Gastrocnemius medialis (tissue), 4 donors: Measurements from ENCODE around the gene ENPP3. TPM values are rescaled to one million over a fixed set of nuclear protein-coding genes. Genes with fewer than 3 reads are reported as not detected.

Source experiments
- ATAC-seq, 2 donors: fragments of 150-250 bp; one replicate each; pipeline ENCODE4 v1.9.1; 2016
- DNase-seq, 2 donors: peaks; one replicate each; pipeline ENCODE4 v3.0.0-alpha.2; 2019
- H3K27ac ChIP-seq, 4 donors: fragments of 200-600 bp; sonication (generic); 1 replicate in 1 of 4; 2 replicates in 3 of 4; pipeline ENCODE4 v1.5.1; 2016 to 2018; ENCODE audit warnings: mild to moderate bottlenecking in 2 of 4, moderate library complexity in 1 of 4
- H3K27me3 ChIP-seq, 3 donors: fragments of 200-600 bp; sonication (generic) in 2 of 3; 1 replicate in 1 of 3; 2 replicates in 2 of 3; pipeline versions ENCODE4 v1.5.1 to v1.6.0; 2016 to 2019; ENCODE audit warnings: mild to moderate bottlenecking in 1 of 3, moderate library complexity in 1 of 3
- H3K36me3 ChIP-seq, 2 donors: fragments of 200-600 bp; sonication (generic) in 1 of 2; one replicate each; pipeline ENCODE4 v1.5.1; 2017 to 2018
- H3K4me1 ChIP-seq, 2 donors: fragments of 200-600 bp; sonication (generic) in 1 of 2; one replicate each; pipeline ENCODE4 v1.5.1; 2016 to 2017; ENCODE audit warnings: mild to moderate bottlenecking in 2 of 2
- H3K4me3 ChIP-seq, 4 donors: fragments of 200-600 bp; sonication (generic) in 3 of 4; 1 replicate in 1 of 4; 2 replicates in 3 of 4; pipeline ENCODE4 v1.5.1; 2016 to 2019; ENCODE audit warnings: mild to moderate bottlenecking in 2 of 4
- H3K9me3 ChIP-seq, 3 donors: fragments of 200-600 bp; sonication (generic) in 2 of 3; 1 replicate in 1 of 3; 2 replicates in 2 of 3; pipeline ENCODE4 v1.5.1; 2016 to 2019
- CTCF ChIP-seq, 5 experiments: fragments of 450-650 bp in 3 of 5; fragments of 200-600 bp in 2 of 5; sonication (generic) in 2 of 5; IDR thresholded peaks in 4 of 5; conservative IDR thresholded peaks in 1 of 5; 1 replicate in 4 of 5; 2 replicates in 1 of 5; pipeline ENCODE4 v1.5.1; 2016 to 2019; ENCODE audit warnings: antibody characterized with exemption in 5 of 5, mild to moderate bottlenecking in 3 of 5, moderate library complexity in 3 of 5
- POLR2A ChIP-seq, 2 donors: fragments of 450-650 bp; IDR thresholded peaks; one replicate each; pipeline ENCODE4 v1.6.1; 2017; ENCODE audit warnings: antibody characterized with exemption in 2 of 2, mild to moderate bottlenecking in 2 of 2, moderate library complexity in 2 of 2
- in situ Hi-C, 4 donors: fragments of 200-750 bp; cut with MboI; loops; one replicate each; pipeline versions ENCODE4 v1.15.0 to v1.8.0; 2017; ENCODE audit warnings: low sequenced_read_pairs in 4 of 4
- intact Hi-C: fragments of 100-400 bp; cut with DNase I; formaldehyde crosslinking; loops from one replicate; pipeline ENCODE4 v1.15.1; 2023; ENCODE audit warnings: low total_unique reads
- total RNA-seq, 4 donors: library from RNA; depleted of rRNA; stranded (reverse); fragments of >200 nt; gene quantifications; one replicate each; pipeline versions ENCODE4 v1.1.0 to v1.2.3, GENCODE V29; 2016

Gene ENPP3
- total RNA-seq, 4 donors from 2014 or later, result 0.07 TPM; not detected in 3

DNA sequence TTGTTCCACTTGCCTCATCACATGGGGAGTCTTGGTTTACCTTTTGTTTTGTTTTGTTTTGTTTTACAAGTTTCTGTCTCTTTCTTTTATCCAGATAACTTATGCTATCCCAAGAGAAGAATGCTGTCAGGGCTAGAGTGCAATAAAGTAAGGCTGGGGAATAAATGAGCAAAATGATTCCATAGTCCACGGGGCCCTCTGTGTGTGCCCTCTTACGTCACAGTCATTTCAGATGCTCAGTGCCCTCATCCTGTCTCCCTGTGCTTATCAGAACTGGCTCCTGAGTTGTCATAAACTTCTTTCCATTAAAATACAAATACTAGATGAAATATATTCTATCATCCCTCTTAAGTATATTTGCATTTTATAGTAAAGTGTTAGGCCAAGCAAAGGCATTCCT is 139.9 kb downstream of the ENPP3 start:
- Histone ChIP-seq H3K4me1 (peaks cover 4 to 7% of the 10 kb centered on the region in 2 donors), H3K27me3 (no peaks in the 10 kb centered on the region), H3K36me3 (no peaks in the 10 kb centered on the region), H3K9me3 (no peaks in the 10 kb centered on the region), H3K27ac (no peak overlapping the region), H3K4me3 (no peak overlapping the region)
- no peak for TF ChIP-seq POLR2A (IDR thresholded peaks at IDR 0.05)
- TF ChIP-seq CTCF (IDR thresholded peaks at IDR 0.05 in 4 of 5, conservative IDR thresholded peaks at IDR 0.05 in 1 of 5), result no peak
- ATAC-seq, result no peak
- DNase-seq, result no peak
- in situ Hi-C loops (no loop called here), intact Hi-C loops (no loop called here)

DNA sequence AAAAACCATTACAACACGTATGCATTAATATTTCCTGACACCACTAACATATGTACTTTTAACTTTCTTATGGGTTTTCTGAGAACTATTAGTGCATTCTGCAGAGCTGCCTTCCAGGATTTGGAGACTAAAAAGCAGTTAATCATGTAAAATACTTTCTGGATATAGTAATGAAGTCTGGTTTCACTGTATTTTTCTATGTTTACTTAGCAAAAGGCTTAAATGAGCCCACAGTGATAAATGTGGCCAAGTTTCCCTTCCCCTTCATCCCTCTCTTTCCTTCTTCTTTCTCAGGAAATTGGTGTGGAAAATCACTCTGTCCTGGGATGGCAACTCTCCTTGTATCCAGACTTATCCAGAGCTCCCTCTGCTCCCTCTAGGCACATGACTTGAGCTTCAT is 141.1 kb downstream of the ENPP3 start:
- in situ Hi-C loops, result no loop called here
- Histone ChIP-seq H3K36me3 (no peaks in the 10 kb centered on the region), H3K4me1 (peaks cover 0 to 4% of the 10 kb centered on the region in 2 donors), H3K27me3 (no peaks in the 10 kb centered on the region), H3K27ac (no peak overlapping the region), H3K4me3 (no peak overlapping the region), H3K9me3 (no peaks in the 10 kb centered on the region)
- DNase-seq (no peak), ATAC-seq (no peak)
- TF ChIP-seq POLR2A (IDR thresholded peaks at IDR 0.05) (no peak), CTCF (IDR thresholded peaks at IDR 0.05 in 4 of 5, conservative IDR thresholded peaks at IDR 0.05 in 1 of 5) (no peak)
- intact Hi-C loops, result no loop called here

DNA sequence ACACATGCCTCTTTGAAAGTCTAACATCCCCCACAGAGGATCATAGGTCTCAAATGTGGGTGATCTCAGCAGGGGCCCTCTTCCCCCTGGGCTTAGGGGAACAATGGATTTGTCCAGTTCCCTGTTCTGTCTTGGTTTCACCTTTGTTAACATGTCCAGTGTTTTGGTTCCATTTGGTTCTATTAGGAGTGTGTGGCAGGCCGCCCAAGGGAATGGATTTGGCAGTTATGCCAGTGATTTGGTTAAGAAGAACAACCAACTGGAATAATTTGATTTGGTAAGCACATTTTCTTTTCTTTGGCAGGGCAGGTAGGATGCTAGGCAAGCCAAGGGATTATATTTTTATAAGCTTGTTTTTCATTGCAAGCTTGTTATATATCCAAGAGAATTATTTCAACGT is 142.2 kb downstream of the ENPP3 start:
- no peak for TF ChIP-seq CTCF (IDR thresholded peaks at IDR 0.05 in 4 of 5, conservative IDR thresholded peaks at IDR 0.05 in 1 of 5)
- no peak for TF ChIP-seq POLR2A (IDR thresholded peaks at IDR 0.05)
- no peak overlapping the region for H3K27ac ChIP-seq
- no peak for DNase-seq
- H3K27me3 ChIP-seq, result no peaks in the 10 kb centered on the region
- intact Hi-C loops (no loop called here), in situ Hi-C loops (no loop called here)
- no peak for ATAC-seq
- H3K4me3 ChIP-seq, result no peak overlapping the region
- no peaks in the 10 kb centered on the region for H3K9me3 ChIP-seq
- peaks cover 0 to 2% of the 10 kb centered on the region in 2 donors for H3K4me1 ChIP-seq
- H3K36me3 ChIP-seq, result no peaks in the 10 kb centered on the region

DNA sequence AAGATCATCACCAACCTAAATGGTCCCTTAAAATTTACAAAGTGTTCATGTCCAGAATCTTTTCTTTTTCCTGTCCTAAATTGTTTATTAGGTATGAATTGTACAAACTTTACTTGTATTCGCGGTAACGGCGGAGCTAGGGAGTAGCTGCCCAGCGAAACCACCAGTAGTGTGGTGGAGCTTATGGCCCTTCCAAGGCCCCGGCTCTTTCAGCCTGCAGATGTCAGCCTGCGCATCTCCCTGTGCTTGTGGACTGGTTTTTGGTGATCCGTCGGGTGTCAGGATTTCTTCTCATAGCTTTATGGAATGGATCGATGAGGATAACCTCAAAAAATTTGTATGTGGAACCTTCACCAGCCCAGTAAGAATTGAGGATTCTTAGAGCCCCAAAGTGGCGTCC is 143.5 kb downstream of the ENPP3 start:
- no peak for ATAC-seq
- H3K36me3 ChIP-seq, result no peaks in the 10 kb centered on the region
- intact Hi-C loops (no loop called here), in situ Hi-C loops (no loop called here)
- H3K9me3 ChIP-seq, result no peaks in the 10 kb centered on the region
- TF ChIP-seq CTCF (IDR thresholded peaks at IDR 0.05 in 4 of 5, conservative IDR thresholded peaks at IDR 0.05 in 1 of 5) (no peak), POLR2A (IDR thresholded peaks at IDR 0.05) (no peak)
- H3K4me3 ChIP-seq, result no peak overlapping the region
- H3K27me3 ChIP-seq, result no peaks in the 10 kb centered on the region
- no peak overlapping the region for H3K27ac ChIP-seq
- no peak for DNase-seq
- H3K4me1 ChIP-seq, result no peaks in the 10 kb centered on the region

DNA sequence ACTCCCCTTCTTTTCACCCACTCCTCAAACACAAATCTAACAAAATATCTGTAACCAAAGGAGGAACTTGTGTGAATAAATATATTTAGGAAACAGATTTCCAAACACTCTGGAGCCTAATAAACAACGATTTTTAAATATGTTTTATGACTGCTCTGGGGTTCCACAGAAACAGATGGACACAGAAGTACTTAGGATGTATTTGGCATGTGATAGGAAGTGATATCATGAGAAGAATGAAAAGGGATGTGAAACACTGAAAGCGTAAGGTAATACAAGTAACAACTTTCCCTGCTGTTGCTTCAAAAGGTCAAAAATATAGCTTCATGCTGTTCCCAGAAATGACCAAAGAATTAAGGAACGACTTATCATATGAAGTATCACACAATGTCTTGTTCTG is 144.6 kb downstream of the ENPP3 start:
- DNase-seq (no peak), ATAC-seq (no peak)
- no peak for TF ChIP-seq POLR2A (IDR thresholded peaks at IDR 0.05)
- TF ChIP-seq CTCF (IDR thresholded peaks at IDR 0.05 in 4 of 5, conservative IDR thresholded peaks at IDR 0.05 in 1 of 5), result no peak
- in situ Hi-C loops (no loop called here), intact Hi-C loops (loop anchor here (2.0 kb wide), 1 partner anchor 129 kb away; no protein-coding TSS in a partner anchor)
- no peaks in the 10 kb centered on the region for H3K9me3 ChIP-seq
- H3K27ac ChIP-seq, result no peak overlapping the region
- no peaks in the 10 kb centered on the region for H3K36me3 ChIP-seq
- H3K4me3 ChIP-seq, result no peak overlapping the region
- H3K27me3 ChIP-seq, result no peaks in the 10 kb centered on the region
- no peaks in the 10 kb centered on the region for H3K4me1 ChIP-seq
